OCI-LY7 (cell line): Measurements from ENCODE around the gene BICRAL.

Source experiments
- CTCF ChIP-seq: fragments of 200-600 bp; sonication (generic); conservative IDR thresholded peaks from 2 replicates; pipeline ENCODE4 v1.5.1; 2014; ENCODE audit warnings: mild to moderate bottlenecking, antibody characterized with exemption, low read length, moderate library complexity, mixed read lengths
- EZH2phosphoT487 ChIP-seq: fragments of 200-600 bp; sonication (generic); IDR thresholded peaks from 2 replicates; pipeline ENCODE4 v1.6.1; 2018; ENCODE audit warnings: low read depth, borderline replicate concordance, mild to moderate bottlenecking, mixed run types, antibody characterized with exemption, low read length, moderate library complexity, mixed read lengths

GRCh38 chr6:42904467-42904866 is 122.6 kb downstream of the BICRAL start:
- TF ChIP-seq CTCF (no peak), EZH2phosphoT487 (no peak)
